OCI-LY3 (cell line): ENCODE results near the gene PCDH11Y.
"Not testable (repeated sequence)": the region's sequence is repeated elsewhere in the genome, so short reads cannot be mapped to it uniquely, and the experiment has no call there.

ENCODE experiments used
- H2AFZ ChIP-seq: fragments of 200-600, 300-600 bp; shearing (Covaris generic); 2 replicates; pipeline ENCODE4 v1.6.0; 2014; ENCODE audit warnings: antibody characterized with exemption, low read depth, low read length
- H3K27ac ChIP-seq: fragments of 200-600, 300-600 bp; sonication (generic); 2 replicates; pipeline ENCODE4 v1.5.1; 2014; ENCODE audit warnings: mild to moderate bottlenecking, low read length, moderate library complexity, mixed read lengths
- H3K27me3 ChIP-seq: fragments of 200-600, 300-600 bp; sonication (generic); 2 replicates; pipeline ENCODE4 v1.6.1; 2014; ENCODE audit warnings: low read depth, low read length, mixed read lengths
- H3K36me3 ChIP-seq: fragments of 200-600, 300-600 bp; sonication (generic); replicated peaks from 2 replicates; pipeline ENCODE3; 2014; ENCODE audit warnings: low read depth, low read length, mixed read lengths
- H3K4me1 ChIP-seq: fragments of 300-600, 200-600 bp; sonication (generic); 2 replicates; pipeline ENCODE4 v1.6.1; 2014; ENCODE audit warnings: low read length, mixed read lengths
- H3K4me2 ChIP-seq: fragments of 200-600, 300-600 bp; sonication (generic); 2 replicates; pipeline ENCODE4 v1.6.1; 2014; ENCODE audit warnings: low read length, mixed read lengths
- H3K4me3 ChIP-seq: fragments of 300-600, 200-600 bp; sonication (generic); 2 replicates; pipeline ENCODE4 v1.5.1; 2014; ENCODE audit warnings: antibody characterized with exemption, mild to moderate bottlenecking, low read length, moderate library complexity
- H3K79me2 ChIP-seq: fragments of 300-600, 200-600 bp; shearing (Covaris generic); 2 replicates; pipeline ENCODE4 v1.6.1; 2014; ENCODE audit warnings: mild to moderate bottlenecking, low read length, mixed read lengths
- H3K9ac ChIP-seq: fragments of 300-600, 200-600 bp; shearing (Covaris generic); 2 replicates; pipeline ENCODE4 v1.6.0; 2014; ENCODE audit warnings: mild to moderate bottlenecking, low read length, moderate library complexity
- H3K9me3 ChIP-seq: fragments of 200-600, 300-600 bp; shearing (Covaris generic); 2 replicates; pipeline ENCODE4 v1.6.1; 2014; ENCODE audit warnings: low read length, mixed read lengths; ENCODE audit not compliant: insufficient read depth
- H4K20me1 ChIP-seq: fragments of 200-600, 300-600 bp; sonication (generic); 2 replicates; pipeline ENCODE4 v1.6.1; 2016; ENCODE audit warnings: low read length, mixed read lengths; ENCODE audit not compliant: insufficient read depth
- CTCF ChIP-seq: fragments of 200-600, 300-600 bp; sonication (generic); IDR thresholded peaks from 2 replicates; pipeline ENCODE4 v1.5.1; 2014; ENCODE audit warnings: antibody characterized with exemption, low read length, low read depth

Gene PCDH11Y

GRCh38 chrY:5761403-5761802 is 761.3 kb downstream of the PCDH11Y start:
- Histone ChIP-seq H3K4me2 (peak overlapping the region; percentile 41), H3K4me3 (peak overlapping the region; percentile 35; the same call in 1 of the 2 replicates)
- not testable (repeated sequence) for H4K20me1 ChIP-seq, H3K4me1 ChIP-seq, H3K9ac ChIP-seq, H3K36me3 ChIP-seq, H3K79me2 ChIP-seq, H3K27ac ChIP-seq, H3K9me3 ChIP-seq, H2AFZ ChIP-seq, H3K27me3 ChIP-seq
- TF ChIP-seq CTCF, result peak; percentile 26

GRCh38 chrY:5776485-5776884 is 776.4 kb downstream of the PCDH11Y start:
- not testable (repeated sequence) for H3K4me3 ChIP-seq, H3K27me3 ChIP-seq, H3K27ac ChIP-seq, H3K4me2 ChIP-seq, H3K36me3 ChIP-seq, H3K9me3 ChIP-seq, H3K79me2 ChIP-seq, H4K20me1 ChIP-seq, H3K4me1 ChIP-seq, H3K9ac ChIP-seq, H2AFZ ChIP-seq
